Muscle layer of colon (tissue), 2 donors: ENCODE measurements around the gene ALDH1A3.

Experiments
- H3K27ac ChIP-seq: one replicate; pipeline ENCODE4 v1.7.0; 2013; ENCODE audit warnings: low read depth, mild to moderate bottlenecking, low read length, moderate library complexity
- H3K27me3 ChIP-seq, 2 donors: one replicate each; pipeline ENCODE4 v1.7.0; 2013; ENCODE audit warnings: low read length in 2 of 2, mild to moderate bottlenecking in 2 of 2; ENCODE audit not compliant: insufficient read depth in 2 of 2, control insufficient read depth in 1 of 2
- H3K36me3 ChIP-seq: one replicate; pipeline ENCODE4 v1.7.0; 2013; ENCODE audit warnings: mild to moderate bottlenecking, low read length; ENCODE audit not compliant: insufficient read depth
- H3K4me1 ChIP-seq: one replicate; pipeline ENCODE4 v1.7.0; 2013; ENCODE audit warnings: mild to moderate bottlenecking, low read length; ENCODE audit not compliant: insufficient read depth
- H3K4me3 ChIP-seq, 2 donors: one replicate each; pipeline ENCODE4 v1.7.0; 2013; ENCODE audit warnings: low read length in 2 of 2, low read depth in 1 of 2, mild to moderate bottlenecking in 1 of 2, moderate library complexity in 1 of 2
- H3K9ac ChIP-seq: one replicate; pipeline ENCODE4 v1.7.0; 2013; ENCODE audit warnings: low read length
- H3K9me3 ChIP-seq: one replicate; pipeline ENCODE4 v1.7.0; 2013; ENCODE audit warnings: mild to moderate bottlenecking, low read length
- donor health status: abdominal sarcoma.
- donor health status: Adenocarcinoma of cecum.

The ALDH1A3 gene

GRCh38 chr15:100909989-100910955, 30.6 kb downstream of the ALDH1A3 start:
- H3K36me3 ChIP-seq = peaks cover 4% of the 10 kb centered on the region
- H3K27me3 ChIP-seq = no peaks in the 10 kb centered on the region
- no peaks in the 10 kb centered on the region for H3K9me3 ChIP-seq
- peaks cover 16% of the 10 kb centered on the region for H3K4me1 ChIP-seq
- H3K27ac ChIP-seq = no peak overlapping the region
- H3K4me3 ChIP-seq = no peak overlapping the region
- no peak overlapping the region for H3K9ac ChIP-seq

- H3K9ac ChIP-seq = no peak overlapping the region
- H3K4me3 ChIP-seq = no peak overlapping the region
- peaks cover 4% of the 10 kb centered on the region for H3K36me3 ChIP-seq
- peaks cover 16% of the 10 kb centered on the region for H3K4me1 ChIP-seq
- no peak overlapping the region for H3K27ac ChIP-seq
- H3K9me3 ChIP-seq = no peaks in the 10 kb centered on the region
- no peaks in the 10 kb centered on the region for H3K27me3 ChIP-seq
Observed at GRCh38 chr15:100911086-100911485, 31.5 kb downstream of the ALDH1A3 start.

- no peak overlapping the region for H3K9ac ChIP-seq
- H3K9me3 ChIP-seq = no peaks in the 10 kb centered on the region
- H3K27ac ChIP-seq = no peak overlapping the region
- H3K4me1 ChIP-seq = peaks cover 16% of the 10 kb centered on the region
- no peaks in the 10 kb centered on the region for H3K27me3 ChIP-seq
- H3K4me3 ChIP-seq = no peak overlapping the region
- H3K36me3 ChIP-seq = no peaks in the 10 kb centered on the region
Observed at GRCh38 chr15:100913961-100914360, 34.3 kb downstream of the ALDH1A3 start.

GRCh38 chr15:100914876-100915275, 35.2 kb downstream of the ALDH1A3 start:
- Histone ChIP-seq H3K27me3 (no peaks in the 10 kb centered on the region), H3K4me3 (no peak overlapping the region), H3K9me3 (no peaks in the 10 kb centered on the region), H3K36me3 (no peaks in the 10 kb centered on the region), H3K27ac (no peak overlapping the region), H3K4me1 (peaks cover 9% of the 10 kb centered on the region), H3K9ac (no peak overlapping the region)

GRCh38 chr15:100918034-100918689, 38.5 kb downstream of the ALDH1A3 start:
- H3K27me3 ChIP-seq = no peaks in the 10 kb centered on the region
- H3K9ac ChIP-seq = peak overlapping the region; percentile 52
- no peaks in the 10 kb centered on the region for H3K36me3 ChIP-seq
- no peaks in the 10 kb centered on the region for H3K9me3 ChIP-seq
- H3K27ac ChIP-seq = no peak overlapping the region
- peak overlapping the region; percentile 84 to 91 for H3K4me3 ChIP-seq
- H3K4me1 ChIP-seq = peaks cover 4% of the 10 kb centered on the region

GRCh38 chr15:100918690-100919480, 39.3 kb downstream of the ALDH1A3 start, which contains the start of gene LRRK1:
TSS of gene LRRK1 (plus strand) at chr15:100919357. CDS start at chr15:100924633, 5,276 bp downstream.
- Histone ChIP-seq H3K9ac (peak within 1 kb of the TSS; percentile 52), H3K4me3 (peak within 1 kb of the TSS; percentile 84 to 91), H3K9me3 (no peaks in the 10 kb centered on the region), H3K4me1 (peaks cover 4% of the 10 kb centered on the region), H3K27me3 (no peaks in the 10 kb centered on the region), H3K27ac (peak within 1 kb of the TSS; percentile 80), H3K36me3 (no peaks in the 10 kb centered on the region)

GRCh38 chr15:100919481-100920405, 40.1 kb downstream of the ALDH1A3 start:
- Histone ChIP-seq H3K9ac (no peak overlapping the region), H3K27ac (no peak overlapping the region), H3K27me3 (no peaks in the 10 kb centered on the region), H3K9me3 (no peaks in the 10 kb centered on the region), H3K4me3 (peak overlapping the region; percentile 54 to 84), H3K36me3 (no peaks in the 10 kb centered on the region), H3K4me1 (peaks cover 4% of the 10 kb centered on the region)

- Histone ChIP-seq H3K27me3 (no peaks in the 10 kb centered on the region), H3K27ac (no peak overlapping the region), H3K9me3 (no peaks in the 10 kb centered on the region), H3K36me3 (peaks cover 2% of the 10 kb centered on the region), H3K4me3 (no peak overlapping the region), H3K9ac (no peak overlapping the region), H3K4me1 (peaks cover 4% of the 10 kb centered on the region)
Observed at GRCh38 chr15:100920516-100921135, 41.0 kb downstream of the ALDH1A3 start.

- Histone ChIP-seq H3K36me3 (peaks cover 4% of the 10 kb centered on the region), H3K4me1 (peaks cover 4% of the 10 kb centered on the region), H3K27me3 (no peaks in the 10 kb centered on the region), H3K9me3 (no peaks in the 10 kb centered on the region), H3K27ac (no peak overlapping the region), H3K9ac (no peak overlapping the region), H3K4me3 (no peak overlapping the region)
Observed at GRCh38 chr15:100922192-100923040, 42.8 kb downstream of the ALDH1A3 start.
